NCI-H2227 treated with DMSO at 0.1 percent for 48 hours (cell line): ENCODE measurements around the gene TGOLN2.
"Not testable (repeated sequence)": the region's sequence is repeated elsewhere in the genome, so short reads cannot be mapped to it uniquely, and the experiment has no call there.

ENCODE experiments used
- DNase-seq: peaks from one replicate; lab custom pipeline; 2025; lab: John Stamatoyannopoulos, UW

TGOLN2 gene

DNA sequence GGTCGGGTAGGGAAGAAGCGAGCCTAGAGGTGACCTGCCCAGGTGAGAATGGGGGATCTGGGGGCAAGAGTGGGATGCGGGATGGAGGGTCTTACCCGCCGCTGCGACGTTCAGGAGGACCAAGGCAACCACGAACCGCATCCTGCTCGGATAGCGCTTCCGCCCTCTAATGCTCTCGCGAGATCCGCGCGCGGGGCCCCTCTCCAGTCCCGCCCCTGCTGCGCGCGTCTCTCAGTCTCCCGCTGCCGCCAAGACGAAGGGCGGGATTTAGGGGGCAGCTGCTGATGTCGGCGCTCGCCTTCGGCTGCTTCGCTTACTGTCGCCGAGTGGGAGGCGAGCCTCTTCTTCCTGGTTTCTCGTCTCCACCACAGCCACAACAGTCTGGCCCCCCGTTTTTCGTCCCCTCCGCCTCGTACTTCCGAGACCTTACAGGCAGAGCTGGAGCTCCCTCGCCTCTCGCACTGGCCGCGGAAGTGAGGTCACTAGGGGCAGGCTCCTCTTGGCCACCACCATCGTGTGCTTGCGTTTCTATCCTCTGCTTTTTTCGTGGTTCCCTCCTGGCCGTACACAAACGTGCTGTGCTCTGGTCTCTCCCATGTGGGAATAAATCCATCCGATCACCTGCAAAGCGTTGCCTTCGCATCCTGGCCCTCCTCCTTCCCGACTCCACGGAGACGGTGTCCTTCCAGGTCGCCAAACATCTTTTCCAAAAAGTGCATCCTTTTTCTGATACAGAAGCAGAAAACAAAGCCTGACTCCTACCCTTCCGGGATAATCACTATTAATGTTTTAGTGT, at the start of gene TGOLN2:
Gene TGOLN2, minus strand, starts transcription at position 168 of the 796 bp plus-strand sequence. Its CDS starts 27 bp downstream, at position 141.
- DNase-seq, result peak; percentile 90

GRCh38 chr2:85377083-85377482, 49.3 kb upstream of the TGOLN2 start:
- no peak for DNase-seq

DNA sequence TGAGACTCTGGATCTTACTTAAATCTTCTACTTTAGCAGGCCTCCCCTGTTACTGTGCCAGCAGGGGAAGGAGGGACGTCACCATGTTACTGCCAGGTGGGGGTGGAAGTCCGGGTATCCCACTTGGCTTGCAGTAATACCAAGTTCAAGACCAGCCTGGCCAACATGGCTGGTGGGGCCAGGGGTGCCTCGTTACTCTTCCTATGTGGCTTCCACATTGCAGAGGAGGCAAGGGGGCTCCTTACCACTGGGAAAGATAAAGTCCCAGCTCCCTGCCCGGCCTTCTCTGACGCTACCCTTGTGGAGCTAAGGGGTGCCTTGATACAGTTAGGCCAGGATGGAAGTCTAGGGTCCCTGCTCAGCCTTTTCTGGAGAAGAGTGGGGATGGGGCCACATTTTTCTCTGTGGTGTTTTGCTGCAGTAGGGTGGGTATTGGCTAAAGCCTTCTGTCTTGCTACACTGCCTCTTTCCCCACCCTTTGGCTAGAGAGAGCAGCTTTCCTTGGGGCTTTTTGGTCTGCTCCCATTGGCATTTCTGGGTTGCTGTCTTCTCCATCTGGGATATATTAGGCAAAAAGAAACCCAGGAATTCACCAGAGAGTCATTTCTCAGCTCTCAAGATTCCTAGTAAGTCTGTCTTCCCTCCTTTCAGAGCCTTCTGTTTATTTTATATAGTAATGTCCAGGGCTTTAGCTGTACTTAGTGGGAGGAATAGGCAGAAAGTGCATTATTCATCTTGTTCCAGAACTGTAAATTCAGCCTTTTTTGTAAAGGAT, 48.7 kb upstream of the TGOLN2 start:
- no peak for DNase-seq

DNA sequence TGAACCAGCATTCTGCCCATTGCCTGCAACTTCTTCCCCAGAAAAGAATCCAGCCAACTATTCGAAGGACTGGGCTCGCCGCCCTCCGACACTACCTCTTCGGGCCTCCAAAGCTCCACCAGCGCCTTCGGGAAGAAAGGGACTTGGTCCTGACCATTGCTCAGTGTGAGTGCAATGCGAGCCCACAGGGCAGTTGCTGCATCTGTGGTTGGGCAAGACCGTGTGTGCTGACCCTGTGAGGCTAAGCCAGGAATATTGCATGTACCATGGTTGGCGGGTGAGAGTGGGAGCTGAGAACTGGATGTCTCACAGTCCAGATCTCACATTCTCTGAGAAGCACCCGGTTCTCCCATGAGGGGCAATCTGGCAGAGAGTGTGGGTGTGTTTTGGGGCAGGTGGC, 43.3 kb upstream of the TGOLN2 start:
- DNase-seq, result no peak

DNA sequence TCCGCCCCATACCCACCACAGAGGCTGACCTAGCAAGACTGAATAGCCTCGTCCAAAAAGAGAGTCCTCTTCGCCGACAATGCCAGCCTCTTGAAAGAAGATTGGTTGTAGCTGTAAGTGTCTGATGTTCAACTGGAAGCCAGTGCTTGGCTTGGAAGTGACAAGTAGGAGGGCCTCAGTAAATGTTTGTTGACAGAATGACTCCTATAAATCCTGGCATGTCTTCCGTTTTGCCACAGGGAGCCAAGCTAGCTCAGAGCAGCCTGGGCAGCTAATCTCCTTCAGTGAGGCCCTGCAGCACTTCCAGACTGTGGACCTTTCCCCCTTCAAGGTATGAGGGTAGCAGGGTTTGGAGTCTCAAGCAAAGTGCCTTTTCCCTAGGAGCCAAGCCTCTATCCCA, 41.7 kb upstream of the TGOLN2 start:
- DNase-seq, result no peak

- DNase-seq, result no peak
These were observed 41.1 kb upstream of the TGOLN2 start for GRCh38 chr2:85368921-85369320.

DNA sequence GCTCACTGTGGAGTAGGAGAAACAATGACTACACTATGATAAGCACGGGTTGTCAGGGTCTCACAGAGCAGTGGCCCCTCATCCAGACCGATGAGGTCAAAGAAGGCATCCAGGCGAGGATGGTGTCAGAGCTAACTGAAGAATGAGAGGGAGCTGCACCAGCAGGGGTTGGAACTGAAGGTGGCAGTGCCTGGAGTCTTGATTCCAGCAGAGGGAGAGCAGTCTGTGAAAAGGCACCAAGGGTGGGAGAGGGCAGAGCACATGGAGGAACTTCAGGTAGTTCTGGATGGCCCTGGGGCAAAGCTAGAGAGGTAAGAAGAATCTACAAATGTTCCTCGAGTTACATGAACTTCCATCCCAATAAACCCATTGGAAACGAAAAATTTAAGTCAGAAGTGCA, 39.4 kb upstream of the TGOLN2 start:
- DNase-seq, result no peak

DNA sequence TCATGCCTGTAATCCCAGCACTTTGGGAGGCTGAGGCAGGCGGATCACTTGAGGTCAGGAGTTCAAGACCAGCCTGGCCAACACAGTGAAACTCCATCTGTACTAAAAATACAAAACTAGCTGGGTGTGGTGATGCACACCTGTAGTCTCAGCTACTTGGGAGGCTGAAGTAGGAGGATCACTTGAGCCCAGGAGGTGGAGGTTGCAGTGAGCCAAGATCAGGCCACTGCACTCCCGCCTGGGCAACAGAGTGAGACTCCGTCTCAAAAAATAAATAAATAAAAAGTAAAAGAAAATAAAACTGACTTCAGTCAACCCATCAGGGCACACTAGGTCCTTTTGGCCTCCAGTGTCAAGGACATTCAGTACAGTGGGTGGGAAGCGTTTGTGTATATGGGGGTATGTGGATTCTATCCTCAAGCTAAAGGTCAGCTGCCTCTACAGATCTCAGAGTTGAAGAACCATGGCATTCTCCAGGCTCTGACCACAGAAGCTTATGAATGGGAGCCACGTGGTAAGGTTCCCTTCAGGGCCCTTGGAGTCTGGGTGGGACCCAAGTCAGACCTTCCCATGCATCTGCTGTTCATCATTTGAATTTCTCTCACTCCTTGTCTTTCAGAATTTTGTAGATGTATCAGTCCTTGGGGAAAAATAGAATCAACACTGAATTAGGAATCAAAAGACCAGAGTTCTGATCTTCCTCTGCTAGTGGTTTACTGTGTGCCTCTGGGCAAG, 35.0 kb upstream of the TGOLN2 start:
- DNase-seq, result not testable (repeated sequence)

DNA sequence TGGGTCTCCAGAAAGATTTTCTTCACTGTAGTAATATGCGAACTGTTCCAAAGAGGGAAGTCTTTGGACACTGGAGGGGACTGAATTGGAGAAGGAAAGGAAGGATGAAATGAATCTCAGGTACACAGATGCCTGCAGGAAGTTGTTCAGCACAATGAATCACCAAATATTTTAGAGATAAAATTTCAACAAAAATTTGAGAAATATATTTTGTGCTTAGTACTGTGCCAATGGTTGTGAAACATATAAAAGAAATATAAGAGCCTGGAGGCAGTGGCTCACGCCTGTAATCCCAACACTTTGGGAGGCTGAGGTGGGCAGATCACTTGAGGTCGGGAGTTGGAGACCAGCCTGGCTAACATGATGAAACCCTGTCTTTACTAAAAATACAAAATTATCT, 29.9 kb upstream of the TGOLN2 start:
- DNase-seq, result no peak

- DNase-seq, result no peak
These were observed 28.4 kb upstream of the TGOLN2 start for GRCh38 chr2:85356186-85356585.

- DNase-seq, result no peak
These were observed 27.7 kb upstream of the TGOLN2 start for GRCh38 chr2:85355521-85355920.

DNA sequence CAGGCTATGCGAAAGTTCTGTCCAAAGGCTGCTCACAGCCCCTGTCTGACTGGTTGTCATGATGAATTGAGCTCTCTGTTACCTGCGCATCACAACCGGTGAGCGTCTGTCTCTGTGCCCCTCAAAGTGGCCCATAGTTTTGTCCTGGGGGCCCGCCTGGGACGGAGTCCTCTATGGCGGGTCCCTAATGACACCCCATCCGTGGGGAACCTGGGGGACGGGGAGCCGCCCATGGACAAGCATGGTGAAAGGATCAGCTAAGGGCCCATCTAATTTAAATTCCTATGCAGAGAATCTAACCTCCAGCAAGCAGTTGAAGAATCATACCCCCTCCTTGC, 27.3 kb upstream of the TGOLN2 start:
- DNase-seq, result no peak

DNA sequence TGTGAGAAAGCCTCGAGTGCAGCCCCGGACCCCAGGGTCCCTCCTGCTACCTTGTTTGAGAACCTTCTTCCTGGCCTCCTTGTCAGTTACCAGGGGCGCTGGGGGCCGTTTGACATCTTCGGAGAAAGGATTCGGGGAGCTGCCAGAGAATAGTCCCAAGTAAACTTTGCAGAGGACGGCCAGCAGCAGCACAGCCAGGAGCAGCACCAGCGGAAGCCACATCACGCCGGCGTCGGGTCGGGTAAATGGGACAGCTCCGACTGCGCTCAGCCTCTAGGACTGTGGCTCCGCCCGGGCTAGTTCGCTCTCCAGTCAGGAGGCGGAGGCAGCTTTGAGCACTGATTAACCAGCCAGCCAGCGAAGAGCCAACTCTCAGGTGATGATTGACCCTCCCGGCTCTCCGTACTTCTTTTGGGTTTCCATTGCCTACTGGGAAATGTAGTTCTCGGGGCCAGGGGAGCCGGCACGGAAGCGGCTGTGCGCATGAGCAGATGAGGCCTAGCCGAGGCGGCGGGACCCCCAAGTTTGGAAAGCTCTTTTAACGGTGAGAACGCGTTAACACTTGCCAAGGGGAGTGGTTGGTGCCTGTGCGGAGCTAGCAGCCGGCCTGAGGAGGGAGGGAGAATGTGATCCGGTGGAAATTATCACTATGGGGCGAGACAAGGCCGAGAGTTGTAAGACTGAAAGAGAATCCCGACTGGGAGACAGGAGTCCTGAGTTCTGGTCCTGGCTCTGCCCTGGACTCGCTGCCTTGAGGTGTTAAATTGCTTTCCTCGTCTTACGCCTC, 26.7 kb upstream of the TGOLN2 start, which contains the start of the genes ELMOD3 and RETSAT:
Gene ELMOD3, plus strand, starts transcription at position 484 of the 787 bp plus-strand sequence. CDS start 2,430 bp downstream, outside the sequence.
Gene RETSAT, minus strand, starts transcription at position 243 of the 787 bp plus-strand sequence. Its CDS starts 21 bp downstream, at position 222.
- peak; percentile 98 for DNase-seq

DNA sequence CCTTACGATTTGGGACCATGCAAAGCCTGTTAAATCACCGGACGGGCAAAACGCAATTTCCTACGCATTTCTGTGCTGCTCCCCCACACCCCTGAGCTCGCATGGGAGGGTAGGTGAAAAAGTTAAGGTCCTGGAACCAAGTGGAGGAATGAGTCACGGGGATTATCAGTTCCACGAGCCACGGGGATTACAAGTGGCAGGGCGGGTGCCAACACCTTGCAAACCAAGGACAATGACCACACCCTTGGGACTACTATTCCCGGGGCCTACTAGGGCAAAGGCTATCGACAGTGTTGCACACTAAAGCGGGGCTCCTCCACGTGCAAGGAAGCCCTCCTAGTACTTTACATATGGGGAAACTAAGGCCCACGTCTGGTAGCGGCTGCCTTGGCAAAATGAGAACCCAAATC, 26.1 kb upstream of the TGOLN2 start:
- no peak for DNase-seq

GRCh38 chr2:85347599-85347998, 19.8 kb upstream of the TGOLN2 start:
- DNase-seq, result no peak

DNA sequence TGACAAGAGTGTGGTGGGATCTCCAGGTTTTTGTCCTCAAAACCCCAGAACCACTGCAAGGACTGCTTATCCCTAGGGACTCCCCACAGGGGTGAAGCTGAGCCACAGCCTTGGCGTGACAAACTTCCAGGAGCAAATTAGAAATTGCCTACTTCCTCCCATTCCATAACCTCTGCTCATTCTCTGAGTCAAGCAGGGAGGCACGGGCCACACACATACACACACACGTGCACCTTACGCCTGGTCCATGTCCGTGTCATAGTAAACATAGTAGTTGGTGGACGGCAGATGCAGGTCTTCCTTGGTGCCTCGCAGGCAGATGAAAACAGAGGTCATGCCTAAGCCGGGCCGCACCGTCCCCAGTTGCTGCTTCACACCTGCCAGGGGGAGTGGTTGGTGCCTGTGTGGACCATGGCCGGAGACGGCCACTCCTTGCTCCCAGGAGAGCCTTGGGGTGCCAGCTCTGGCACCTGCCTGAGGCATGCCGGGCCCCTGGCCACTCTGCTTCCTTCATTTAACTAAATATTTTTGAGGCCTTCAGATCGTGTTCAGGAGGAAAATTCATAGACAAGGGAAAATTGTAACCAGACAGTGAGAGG, 16.7 kb upstream of the TGOLN2 start:
- no peak for DNase-seq

GRCh38 chr2:85343207-85343895, 15.6 kb upstream of the TGOLN2 start:
- not testable (repeated sequence) for DNase-seq

GRCh38 chr2:85342156-85342555, 14.4 kb upstream of the TGOLN2 start:
- no peak for DNase-seq

- DNase-seq, result no peak
These were observed 13.7 kb upstream of the TGOLN2 start for GRCh38 chr2:85341269-85342029.
